NAMALWA (cell line): Measurements from ENCODE around the gene IFNLR1.

Source experiments
- DNase-seq: peaks from one replicate; pipeline ENCODE4 v3.0.0-alpha.2; 2015; ENCODE audit warnings: low spot score

Gene IFNLR1

GRCh38 chr1:24175033-24175755 is 11.9 kb downstream of the IFNLR1 start:
- no peak for DNase-seq

- no peak for DNase-seq
Measured at GRCh38 chr1:24173638-24174575, 13.2 kb downstream of the IFNLR1 start.

- no peak for DNase-seq
Measured at GRCh38 chr1:24172598-24172997, 14.5 kb downstream of the IFNLR1 start.

GRCh38 chr1:24169286-24169685 is 17.8 kb downstream of the IFNLR1 start:
- no peak for DNase-seq

- DNase-seq, result no peak
Measured at GRCh38 chr1:24168245-24168644, 18.8 kb downstream of the IFNLR1 start.

GRCh38 chr1:24167008-24167407 is 20.1 kb downstream of the IFNLR1 start:
- no peak for DNase-seq

- DNase-seq, result no peak
Measured at GRCh38 chr1:24165500-24165899, 21.6 kb downstream of the IFNLR1 start.

GRCh38 chr1:24164004-24164403 is 23.1 kb downstream of the IFNLR1 start:
- no peak for DNase-seq

GRCh38 chr1:24162201-24162600 is 24.9 kb downstream of the IFNLR1 start:
- DNase-seq, result no peak

- no peak for DNase-seq
Measured at GRCh38 chr1:24161270-24161669, 25.8 kb downstream of the IFNLR1 start.

- no peak for DNase-seq
Measured at GRCh38 chr1:24159366-24159765, 27.7 kb downstream of the IFNLR1 start.

- no peak for DNase-seq
Measured at GRCh38 chr1:24157918-24158481, 29.1 kb downstream of the IFNLR1 start.

- no peak for DNase-seq
Measured at GRCh38 chr1:24156542-24157260, 30.4 kb downstream of the IFNLR1 start.

- peak; percentile 40 for DNase-seq
Measured at GRCh38 chr1:24155011-24155782, 31.9 kb downstream of the IFNLR1 start.

- no peak for DNase-seq
Measured at GRCh38 chr1:24154215-24154614, 32.9 kb downstream of the IFNLR1 start.

- DNase-seq, result peak; percentile 35
Measured at GRCh38 chr1:24152631-24153494, 34.2 kb downstream of the IFNLR1 start.

- DNase-seq, result peak; percentile 56
Measured at GRCh38 chr1:24151175-24151533, 35.9 kb downstream of the IFNLR1 start.

GRCh38 chr1:24150234-24151174 is 36.6 kb downstream of the IFNLR1 start:
- DNase-seq, result peak; percentile 81

GRCh38 chr1:24149866-24150233 is 37.2 kb downstream of the IFNLR1 start:
- DNase-seq, result no peak
